HG02852 (cell line): ENCODE measurements around the gene SLC8A3.

Source experiments
- ATAC-seq: cut with Tn5 transposase; IDR thresholded peaks from one replicate; pipeline ENCODE4 v1.9.1; 2021; ENCODE audit warnings: mild to moderate bottlenecking, moderate library complexity; ENCODE audit not compliant: unreplicated experiment

Gene SLC8A3

DNA sequence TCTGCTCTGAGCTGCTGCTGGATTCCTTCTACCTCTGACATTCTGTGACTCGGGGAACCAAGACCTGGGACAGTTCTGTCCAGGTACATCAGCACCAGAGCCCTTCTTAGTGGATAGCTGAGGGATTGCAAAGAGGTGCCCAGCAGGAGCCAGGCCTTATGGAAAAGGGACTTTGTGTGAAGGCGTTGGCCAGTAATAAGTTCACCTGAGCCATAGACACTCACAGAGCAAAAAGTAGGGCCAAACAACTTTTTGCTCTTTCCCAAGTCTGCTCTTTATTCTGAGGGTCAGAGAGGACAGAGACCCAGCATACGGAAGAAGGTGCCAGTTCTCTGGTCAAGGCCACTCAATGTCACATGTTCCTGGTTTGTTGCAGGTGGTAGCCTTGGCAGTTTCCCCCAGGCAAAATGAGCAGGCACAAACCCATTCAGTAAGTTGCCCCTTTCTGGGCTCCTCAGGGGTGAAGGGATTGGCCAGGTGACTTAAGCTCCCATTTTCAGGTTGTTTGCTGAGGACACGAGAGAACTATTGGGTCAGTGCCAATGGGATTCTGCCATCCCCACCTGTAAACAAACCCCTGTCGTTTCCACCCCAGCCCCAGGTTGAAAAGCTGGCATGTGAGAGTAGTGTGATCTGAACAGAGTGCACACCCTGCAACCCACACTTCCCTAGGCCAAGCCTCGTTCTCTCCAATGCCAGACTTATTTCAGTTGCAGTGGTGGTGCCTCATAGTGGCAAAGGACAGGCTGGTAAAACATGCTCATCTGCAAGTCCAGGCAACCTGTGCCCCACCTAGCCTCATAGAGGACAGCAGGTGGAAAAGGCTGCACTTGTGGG is 159.2 kb downstream of the SLC8A3 start:
- ATAC-seq, result no peak

DNA sequence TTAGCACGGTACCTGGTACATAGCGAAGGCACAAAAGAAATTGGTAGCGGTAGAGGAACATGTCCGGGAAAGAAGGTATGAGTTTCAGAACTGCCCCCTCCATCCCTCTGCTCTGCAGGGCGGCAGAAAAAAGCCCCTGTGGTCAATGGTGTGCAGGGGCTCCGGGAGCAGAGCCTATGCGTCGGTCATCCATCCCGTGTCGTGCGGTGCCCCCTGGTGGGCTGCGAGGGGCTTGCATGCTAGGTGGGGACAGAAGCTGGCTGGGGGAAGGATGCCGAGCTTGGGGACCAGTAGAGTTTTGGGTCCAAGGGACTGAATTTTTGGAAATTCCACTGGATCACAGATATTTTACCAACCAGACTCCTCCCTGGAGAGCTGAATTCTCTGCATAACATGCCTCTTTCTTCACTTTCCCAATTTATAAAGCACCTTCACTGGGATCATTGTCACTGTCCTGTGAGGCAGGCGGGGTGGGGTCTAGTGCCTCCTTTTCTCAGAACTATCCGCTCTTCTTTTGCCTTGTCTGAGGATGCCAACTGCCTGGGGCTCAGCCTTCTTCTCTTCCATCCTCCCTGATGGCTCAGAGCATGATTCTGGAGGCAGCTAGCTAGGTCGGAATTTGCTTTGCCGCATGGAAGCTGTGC is 160.8 kb downstream of the SLC8A3 start:
- no peak for ATAC-seq

DNA sequence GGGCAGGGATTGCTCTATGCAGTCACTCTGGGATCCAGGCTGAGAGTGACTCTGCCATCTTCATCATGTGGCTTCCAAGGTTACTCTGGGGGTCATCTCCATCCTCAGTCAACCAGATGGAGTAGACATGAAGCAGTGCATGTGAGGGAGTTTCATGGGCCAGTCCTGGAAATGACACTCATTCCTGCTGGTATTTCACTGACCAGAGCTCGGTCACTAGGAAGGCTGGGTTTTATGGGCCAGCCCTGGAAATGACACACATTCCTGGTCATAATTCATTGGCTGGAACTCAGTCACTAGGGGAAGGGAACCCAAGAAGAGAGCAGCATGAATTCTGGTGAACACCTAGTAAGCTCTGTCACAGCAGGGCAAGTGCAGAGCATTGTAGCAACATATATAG is 164.9 kb downstream of the SLC8A3 start:
- no peak for ATAC-seq

DNA sequence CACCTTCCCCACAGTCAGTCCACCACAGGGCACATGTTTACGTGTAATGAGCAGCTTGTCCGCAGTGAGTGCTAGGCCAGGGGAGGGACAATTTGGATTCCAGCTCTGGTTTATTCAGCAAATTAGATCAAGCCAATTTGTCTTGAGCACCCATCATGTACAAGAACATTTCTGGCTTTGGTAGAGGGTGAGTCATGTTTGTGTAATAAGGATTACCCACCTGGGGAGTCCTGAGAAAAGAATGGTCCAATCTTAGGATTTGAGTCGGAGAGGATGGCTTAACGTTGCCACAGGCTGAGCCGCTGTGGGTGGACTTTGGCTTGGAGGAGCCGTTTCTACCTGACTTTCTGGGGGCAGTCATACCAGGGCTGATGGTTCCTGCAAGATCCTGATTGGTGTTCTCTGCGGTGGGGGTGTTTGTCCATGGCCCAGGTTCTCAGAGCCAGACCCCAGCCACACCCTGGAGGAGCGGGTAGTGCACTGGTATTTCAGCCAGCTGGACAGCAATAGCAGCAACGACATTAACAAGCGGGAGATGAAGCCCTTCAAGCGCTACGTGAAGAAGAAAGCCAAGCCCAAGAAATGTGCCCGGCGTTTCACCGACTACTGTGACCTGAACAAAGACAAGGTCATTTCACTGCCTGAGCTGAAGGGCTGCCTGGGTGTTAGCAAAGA is 165.8 kb downstream of the SLC8A3 start:
- no peak for ATAC-seq

DNA sequence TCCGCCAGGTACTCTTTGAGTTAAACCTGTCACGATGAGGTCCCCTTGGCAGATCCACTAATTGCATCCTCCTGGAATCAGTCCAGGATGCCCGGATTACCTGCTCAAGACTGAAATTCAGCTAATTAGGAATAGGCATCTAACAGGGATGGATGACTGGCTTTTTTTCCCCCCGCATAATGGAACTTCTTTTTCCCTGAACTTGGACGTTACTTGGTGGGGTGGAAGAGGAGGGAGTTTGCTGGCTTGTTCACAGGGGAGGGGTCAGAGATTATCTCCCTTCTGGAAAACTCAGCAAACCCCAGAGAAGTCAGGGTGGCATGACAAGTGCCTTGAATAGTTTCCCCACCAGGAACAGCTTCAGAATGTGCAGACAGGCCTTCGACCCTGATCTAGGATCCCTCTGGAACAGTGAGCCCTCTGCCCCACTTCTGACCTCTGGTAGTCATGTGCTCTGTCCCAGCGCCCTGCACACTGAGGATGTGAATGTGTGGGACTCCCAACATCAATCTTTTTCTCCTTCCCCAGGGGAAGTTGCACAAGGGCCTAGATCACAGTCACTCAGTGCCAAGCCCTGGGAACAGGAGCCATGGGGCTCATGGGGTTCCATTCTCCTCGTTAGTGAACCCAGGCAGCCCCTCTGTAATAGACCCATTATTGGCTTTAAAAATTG is 167.1 kb downstream of the SLC8A3 start:
- ATAC-seq, result no peak

DNA sequence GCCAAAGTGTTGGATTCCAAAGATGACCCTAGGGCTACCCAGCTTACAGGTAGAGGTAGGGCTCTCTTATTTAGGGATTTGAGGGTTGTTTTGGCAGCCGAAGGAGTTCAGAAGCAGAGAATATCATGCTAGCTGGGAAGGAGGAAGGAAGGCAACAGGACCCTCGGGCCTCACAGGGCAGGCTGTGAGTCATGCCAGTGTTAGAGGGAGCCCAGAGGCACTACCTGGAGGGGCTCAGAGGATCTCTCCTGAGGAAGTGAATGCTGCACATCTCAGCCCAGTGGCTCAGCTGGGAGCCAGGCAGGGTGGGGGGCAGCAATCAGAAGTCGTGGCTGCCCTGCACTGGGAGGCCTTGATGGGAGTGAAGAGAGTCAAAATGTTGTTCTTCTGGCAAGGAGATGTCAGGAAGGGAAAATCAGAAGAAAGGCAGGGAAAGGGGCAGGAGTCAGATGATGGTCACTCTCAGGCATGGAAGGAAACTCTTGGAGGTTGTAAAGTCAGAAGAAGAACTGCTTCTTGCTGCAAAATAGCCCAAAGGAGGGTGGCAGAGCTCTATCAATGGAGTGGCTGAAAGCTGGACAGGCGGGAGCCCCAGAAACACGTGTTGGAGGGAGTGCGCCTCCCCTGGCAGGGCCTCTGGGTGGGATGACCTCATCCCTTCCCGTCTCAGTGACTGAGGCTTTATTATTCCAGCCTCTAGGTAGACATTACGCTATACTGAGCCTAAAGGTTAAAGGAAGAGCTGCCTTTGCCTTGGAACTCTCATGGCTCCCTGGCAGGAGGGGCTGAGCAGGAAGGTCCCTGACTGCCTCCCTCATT is 168.2 kb downstream of the SLC8A3 start:
- no peak for ATAC-seq

DNA sequence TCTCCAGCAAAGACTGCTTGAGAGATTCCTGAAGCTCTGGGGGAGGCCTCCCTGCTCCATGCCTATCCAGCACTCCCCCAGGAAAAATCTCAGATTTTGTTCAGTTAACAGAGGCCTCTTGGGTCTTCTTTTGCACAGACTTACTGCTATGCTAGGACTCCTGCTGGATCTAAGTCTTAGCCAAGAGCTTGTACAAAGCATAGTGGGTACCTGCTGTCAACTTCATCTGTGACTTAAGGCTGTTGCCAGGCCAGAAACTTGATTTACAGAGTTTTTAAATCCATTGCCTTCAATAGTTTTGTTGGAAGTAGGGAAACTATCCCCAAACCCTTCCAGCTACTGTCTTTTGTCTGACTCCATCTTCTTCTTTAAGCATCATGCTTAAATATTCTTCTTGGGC is 169.1 kb downstream of the SLC8A3 start:
- no peak for ATAC-seq

DNA sequence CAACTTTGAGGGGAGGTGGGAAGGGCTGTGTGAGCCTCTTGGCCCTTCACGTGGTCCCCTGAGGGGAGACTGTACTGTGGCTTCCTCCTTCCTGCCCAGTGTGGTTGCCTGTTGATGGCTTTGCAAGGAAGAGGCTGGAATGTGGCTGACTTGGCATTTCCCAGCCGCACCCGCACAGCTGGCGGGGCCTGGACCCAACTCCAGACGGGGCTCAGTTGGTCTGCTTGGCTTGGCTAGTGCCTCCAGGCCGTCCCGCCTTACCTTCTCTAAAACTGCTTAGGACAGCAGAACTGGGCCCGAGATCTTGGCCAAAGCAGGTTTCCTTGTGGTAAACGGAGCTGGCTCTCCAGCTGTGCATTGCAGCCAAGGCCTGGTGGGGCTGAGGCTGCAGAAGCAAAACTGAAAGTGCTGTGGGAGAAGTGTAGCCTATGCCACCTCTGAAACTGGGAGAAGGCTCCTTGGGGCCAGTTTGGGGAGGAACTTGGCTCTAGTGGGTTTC is 170.0 kb downstream of the SLC8A3 start:
- ATAC-seq, result peak; percentile 61

DNA sequence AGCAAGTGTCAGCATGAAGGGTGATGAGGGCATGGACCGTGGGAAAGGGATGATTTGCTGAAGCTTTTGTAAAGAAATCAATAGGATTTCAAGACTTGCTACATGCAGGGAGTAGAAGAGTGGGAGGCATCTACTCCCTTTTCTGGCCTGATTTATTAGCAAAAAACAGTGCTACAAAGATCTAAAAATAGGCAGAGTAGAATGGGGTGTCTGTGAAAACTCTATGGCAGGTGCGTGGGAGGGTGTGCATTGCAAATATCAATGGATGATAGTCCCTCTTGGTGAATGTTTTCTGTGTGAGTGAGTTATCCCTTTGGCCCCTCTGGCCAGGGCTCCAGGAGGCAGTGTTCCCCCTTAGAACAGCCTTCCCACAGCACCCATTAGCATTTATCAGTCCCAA is 170.5 kb downstream of the SLC8A3 start:
- no peak for ATAC-seq

DNA sequence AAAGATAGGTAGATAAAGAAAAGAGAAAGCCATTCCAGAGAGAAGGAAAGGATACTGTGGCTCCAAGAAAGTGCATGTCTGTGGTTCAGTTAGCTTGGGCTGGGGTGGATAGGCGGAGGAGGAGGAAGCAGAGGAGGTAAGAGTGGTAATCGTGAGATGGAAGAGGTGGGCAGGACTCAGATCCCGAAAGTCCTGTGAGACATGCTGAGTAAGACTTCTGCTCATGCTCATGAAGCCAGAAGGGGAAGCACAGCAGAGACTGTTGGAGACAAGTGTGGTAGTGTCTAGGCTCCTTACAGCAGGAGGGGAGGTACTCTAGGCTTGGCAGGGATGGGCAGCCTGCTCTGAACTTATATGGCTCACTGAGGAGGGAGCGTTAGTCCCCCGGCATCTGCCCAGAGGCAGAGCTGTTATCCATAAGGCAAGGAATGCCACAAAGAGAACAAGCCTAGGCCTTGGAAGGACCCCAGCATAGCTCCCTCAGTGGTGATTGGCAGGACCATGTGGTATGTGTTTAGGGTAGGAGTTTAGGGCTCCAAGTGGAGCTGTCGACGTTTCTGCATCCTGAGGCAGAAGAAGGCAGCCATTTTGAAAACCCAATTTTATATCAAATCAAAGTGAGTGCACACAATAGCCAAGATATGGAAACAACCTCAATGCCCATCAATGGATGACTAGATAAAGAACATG is 174.2 kb downstream of the SLC8A3 start:
- ATAC-seq, result no peak

DNA sequence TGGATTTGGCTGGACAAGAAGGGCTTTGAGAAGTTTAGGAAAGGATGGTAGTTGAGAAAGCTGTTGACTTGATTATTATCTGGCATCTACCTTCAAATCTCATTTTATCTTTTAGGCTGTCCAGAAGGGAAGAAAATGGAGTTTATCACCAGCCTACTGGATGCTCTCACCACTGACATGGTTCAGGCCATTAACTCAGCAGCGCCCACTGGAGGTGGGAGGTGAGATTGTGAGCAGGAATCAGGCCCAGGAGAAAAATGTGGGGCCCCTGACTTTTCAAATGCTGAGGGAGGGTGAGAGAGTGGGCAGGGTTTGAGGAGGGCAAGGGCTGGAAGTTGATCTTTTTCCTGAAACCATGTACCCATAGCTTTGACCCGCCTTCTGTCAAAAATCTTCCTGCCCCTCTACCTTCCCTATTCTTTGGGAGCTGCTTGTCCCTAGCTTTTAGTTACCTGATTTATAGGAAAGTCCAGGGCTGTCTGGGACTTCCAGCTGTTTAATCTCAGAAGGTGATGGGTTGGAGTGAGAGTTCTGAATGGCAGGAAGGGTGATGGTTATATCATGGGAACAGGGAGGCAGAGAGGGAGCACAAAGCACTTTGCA is 175.4 kb downstream of the SLC8A3 start:
- no peak for ATAC-seq

DNA sequence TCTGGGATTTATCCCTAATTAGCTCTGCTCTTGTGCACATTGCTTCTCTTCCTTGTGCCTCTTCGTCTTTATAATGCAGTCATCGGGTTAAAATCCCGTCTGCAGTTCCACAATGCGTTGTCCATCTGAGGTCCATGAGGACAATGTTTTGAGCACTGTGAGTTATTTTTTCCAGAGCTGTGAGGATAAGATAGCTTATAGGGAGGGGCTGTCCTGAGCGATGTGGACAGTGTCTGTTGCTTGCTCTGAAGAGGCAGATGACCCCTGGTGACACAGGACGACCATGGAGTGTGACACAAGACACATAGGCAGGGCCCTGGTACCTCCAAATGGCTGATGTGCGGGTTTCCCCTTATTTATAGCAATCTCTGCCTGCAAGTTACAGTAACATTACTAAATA is 177.0 kb downstream of the SLC8A3 start:
- no peak for ATAC-seq

DNA sequence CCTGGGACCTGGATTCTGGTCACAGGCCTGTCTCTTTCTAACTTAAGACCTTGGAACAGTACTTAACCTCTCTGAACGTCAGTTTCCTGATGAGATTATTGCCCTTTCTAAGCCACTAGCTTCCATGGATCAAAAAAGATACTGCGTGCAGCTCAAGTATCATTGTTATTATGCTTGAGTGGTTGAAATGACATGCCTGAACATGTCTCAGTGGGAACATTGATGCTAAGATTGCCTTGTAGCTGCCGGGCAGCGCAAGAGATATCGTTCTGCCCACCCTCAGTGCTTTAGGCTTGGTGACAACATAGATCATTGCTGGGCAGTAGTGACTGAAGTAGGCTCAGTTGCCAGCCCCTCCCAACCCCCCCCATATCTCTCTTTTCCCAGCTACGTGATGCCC is 177.7 kb downstream of the SLC8A3 start:
- ATAC-seq, result no peak

DNA sequence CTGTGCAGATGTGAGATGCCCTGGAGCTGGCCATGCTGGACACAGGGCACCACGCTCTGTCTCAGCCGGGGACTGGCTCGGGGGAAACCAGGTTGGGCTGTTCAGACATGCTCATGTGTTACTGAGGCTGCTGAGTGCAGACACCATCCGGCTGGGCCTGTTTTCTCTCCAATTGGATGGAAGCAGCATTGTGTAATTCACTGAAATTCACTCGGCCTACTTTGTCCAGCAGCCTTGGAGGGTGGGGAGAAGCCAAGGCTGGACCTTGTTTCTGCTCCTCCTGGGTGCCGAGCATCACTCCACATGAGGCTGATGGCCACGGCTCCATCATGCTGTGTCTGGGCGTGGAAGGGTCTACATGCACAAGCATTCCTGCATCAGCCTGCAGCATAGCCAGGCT is 178.8 kb downstream of the SLC8A3 start:
- ATAC-seq, result no peak

DNA sequence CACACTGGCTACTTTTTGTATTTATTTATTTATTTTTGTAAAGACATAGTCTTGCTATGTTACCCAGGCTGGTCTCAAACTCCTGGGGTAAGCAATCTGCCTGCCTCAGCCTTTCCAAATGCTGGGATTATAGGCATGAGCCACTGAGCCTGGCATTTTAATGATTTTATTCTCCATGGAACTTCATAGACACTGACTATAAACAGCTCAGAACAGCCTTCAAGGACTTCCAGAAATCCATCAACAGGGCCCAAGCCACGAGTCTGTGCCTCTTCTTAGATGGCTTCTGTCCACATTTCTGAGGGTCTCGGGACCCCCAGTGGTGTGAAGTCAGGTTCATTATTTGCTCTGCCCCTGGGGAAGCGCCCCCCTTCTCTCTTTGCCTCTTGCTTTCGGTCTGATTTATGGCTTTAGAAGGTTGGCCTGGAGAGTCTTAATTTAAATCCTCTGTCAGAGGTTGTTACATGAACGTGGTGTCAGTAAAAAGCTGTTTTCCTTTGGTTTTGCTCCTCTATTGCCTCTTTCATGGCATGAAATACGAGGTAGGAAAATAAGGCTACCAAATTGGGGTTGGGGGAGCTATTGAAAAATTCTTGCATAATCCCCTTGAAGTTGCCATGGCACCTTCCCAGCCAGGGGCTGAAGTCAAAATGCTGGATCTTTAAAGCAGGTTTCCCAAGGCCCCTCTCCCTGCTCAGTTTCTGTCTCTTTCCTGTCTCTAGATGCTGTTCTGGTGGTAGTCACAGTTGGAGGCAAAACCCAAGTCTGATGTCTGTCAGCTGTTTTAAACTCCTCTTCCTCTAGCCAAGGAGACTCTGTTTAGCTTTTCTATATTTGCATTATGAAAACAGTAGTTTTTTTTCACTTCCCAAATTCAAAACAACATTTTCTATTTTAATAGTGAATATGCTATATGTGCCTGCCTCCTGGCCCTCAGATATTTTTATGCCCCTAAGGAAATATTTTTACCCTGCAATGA is 180.2 kb downstream of the SLC8A3 start:
- ATAC-seq, result no peak

DNA sequence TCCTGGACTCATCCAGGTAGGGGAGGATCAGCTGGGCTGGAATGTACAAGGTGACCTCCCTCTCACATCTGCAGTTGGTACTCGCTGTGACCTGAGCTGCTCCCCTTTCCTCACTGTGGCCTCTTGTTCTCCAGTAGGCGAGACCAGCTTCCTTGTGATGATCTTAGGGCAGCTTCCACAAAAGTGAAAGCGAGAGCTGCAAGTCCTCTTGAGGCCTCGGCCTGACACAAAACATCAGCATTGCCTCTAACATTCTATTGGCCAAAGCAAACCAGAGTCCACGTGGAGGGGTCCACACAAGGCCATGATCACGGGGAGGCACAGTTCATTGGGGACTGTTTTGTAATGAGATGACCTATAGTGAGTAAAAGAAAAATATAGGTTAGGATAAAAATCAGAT is 182.1 kb downstream of the SLC8A3 start:
- no peak for ATAC-seq

DNA sequence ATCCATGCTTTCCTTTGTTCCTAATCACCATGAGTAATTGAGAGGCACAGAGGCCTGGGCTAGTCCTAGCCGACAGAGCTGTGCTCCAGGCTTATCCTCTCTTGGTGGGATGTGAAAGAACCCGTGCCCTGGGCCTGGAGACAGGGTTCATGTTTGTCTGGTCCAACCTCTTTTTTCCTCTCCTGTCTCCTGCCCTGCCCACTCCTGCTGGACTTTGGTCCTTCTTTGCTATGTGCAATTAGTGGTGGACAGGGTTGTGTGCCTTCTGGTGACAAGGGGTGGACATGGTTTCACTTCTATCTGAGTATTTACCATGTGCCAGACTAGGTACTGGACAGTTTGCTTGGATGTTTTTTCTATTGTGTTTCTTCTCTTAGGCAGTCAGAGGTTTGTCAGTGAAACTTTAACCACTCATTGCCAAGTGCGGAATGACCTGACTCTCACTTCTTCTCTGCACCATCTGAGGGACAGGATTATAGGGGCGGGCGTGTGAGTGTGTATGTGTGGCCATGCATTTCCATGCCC is 183.4 kb downstream of the SLC8A3 start:
- ATAC-seq, result no peak

DNA sequence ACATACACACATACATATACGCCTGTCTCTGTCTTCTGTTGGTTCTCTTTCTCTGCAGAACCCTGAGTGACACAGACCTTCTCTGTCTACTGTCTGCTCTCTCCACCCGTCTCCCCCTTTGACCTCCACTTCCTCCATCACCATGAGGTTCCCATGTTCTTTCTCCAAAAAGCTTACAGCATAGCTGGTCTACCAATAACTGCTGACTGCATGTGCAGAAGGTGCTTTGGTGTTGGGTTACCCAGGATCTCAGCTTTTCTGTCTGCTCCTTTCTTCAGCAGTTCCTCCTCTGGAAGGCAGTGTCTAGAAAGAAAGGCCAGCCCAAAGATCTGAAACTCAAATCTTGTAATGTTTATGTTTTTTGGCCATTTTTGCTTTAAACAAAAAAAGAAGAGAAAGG is 184.0 kb downstream of the SLC8A3 start:
- no peak for ATAC-seq
